Measurements from ENCODE around the gene DDA1.

Gene DDA1

GRCh38 chr19:17336872-17337674 is 27.7 kb downstream of the DDA1 start, which contains the start of gene GTPBP3 (continued):
- TF ChIP-seq GLIS1 (tag by site-specific recombination; IDR thresholded peaks at IDR 0.05) (peak; percentile 45), WT1 (tag by site-specific recombination; IDR thresholded peaks at IDR 0.05) (peak; percentile 85), ZBTB21 (tag by site-specific recombination; IDR thresholded peaks at IDR 0.05) (peak; percentile 82; the same call in 1 of the 2 replicates), ZNF654 (tag by site-specific recombination; IDR thresholded peaks at IDR 0.05; ENCODE audit: low read depth) (peak; percentile 25), ZBTB6 (tag by site-specific recombination; IDR thresholded peaks at IDR 0.05) (peak; percentile 84), OSR2 (tag by site-specific recombination; IDR thresholded peaks at IDR 0.05) (peak; percentile 55), ZSCAN5A (tag by site-specific recombination; IDR thresholded peaks at IDR 0.05) (peak; percentile 77), ZNF677 (tag by site-specific recombination; IDR thresholded peaks at IDR 0.05) (no peak), ZBTB44 (tag by site-specific recombination; IDR thresholded peaks at IDR 0.05) (no peak), ZNF791 (tag by site-specific recombination; IDR thresholded peaks at IDR 0.05) (no peak), PRDM10 (tag by site-specific recombination; IDR thresholded peaks at IDR 0.05) (peak; percentile 88), ZNF184 (tag by site-specific recombination; IDR thresholded peaks at IDR 0.05) (peak; percentile 75; the same call in 1 of the 2 replicates), HOXD13 (CRISPR knock-in tag; IDR thresholded peaks at IDR 0.05; ENCODE audit: borderline replicate concordance) (peak; percentile 66; the same call in 1 of the 2 replicates), ZNF426 (tag by site-specific recombination; IDR thresholded peaks at IDR 0.05) (no peak), ZNF366 (tag by site-specific recombination; conservative IDR thresholded peaks at IDR 0.05) (peak; percentile 100), ZNF473 (tag by site-specific recombination; IDR thresholded peaks at IDR 0.05) (no peak), ZFHX2 (tag by site-specific recombination; conservative IDR thresholded peaks at IDR 0.05) (peak; percentile 92), ZNF544 (tag by site-specific recombination; IDR thresholded peaks at IDR 0.05) (no peak), ZNF121 (tag by site-specific recombination; IDR thresholded peaks at IDR 0.05) (0 out of 2 replicates have a peak, but pooled peaks have one; percentile 21), KLF8 (tag by site-specific recombination; IDR thresholded peaks at IDR 0.05) (peak; percentile 100), PRDM2 (tag by site-specific recombination; IDR thresholded peaks at IDR 0.05; ENCODE audit: borderline replicate concordance) (no peak), ZNF76 (tag by site-specific recombination; IDR thresholded peaks at IDR 0.05; ENCODE audit: borderline replicate concordance, low read depth) (peak; percentile 92), GFI1B (tag by site-specific recombination; IDR thresholded peaks at IDR 0.05) (peak; percentile 19; the same call in 1 of the 2 replicates), ZFP3 (tag by site-specific recombination; IDR thresholded peaks at IDR 0.05; ENCODE audit: low read depth) (peak; percentile 78)

Measured in HEK293 (cell line).